Measurements from ENCODE around the gene WDR90. TPM values are rescaled to one million over a fixed set of nuclear protein-coding genes. Genes with fewer than 3 reads are reported as not detected.

WDR90 gene
- total RNA-seq, 2 donors from 2014 or later, result 15.8 to 111 TPM

DNA sequence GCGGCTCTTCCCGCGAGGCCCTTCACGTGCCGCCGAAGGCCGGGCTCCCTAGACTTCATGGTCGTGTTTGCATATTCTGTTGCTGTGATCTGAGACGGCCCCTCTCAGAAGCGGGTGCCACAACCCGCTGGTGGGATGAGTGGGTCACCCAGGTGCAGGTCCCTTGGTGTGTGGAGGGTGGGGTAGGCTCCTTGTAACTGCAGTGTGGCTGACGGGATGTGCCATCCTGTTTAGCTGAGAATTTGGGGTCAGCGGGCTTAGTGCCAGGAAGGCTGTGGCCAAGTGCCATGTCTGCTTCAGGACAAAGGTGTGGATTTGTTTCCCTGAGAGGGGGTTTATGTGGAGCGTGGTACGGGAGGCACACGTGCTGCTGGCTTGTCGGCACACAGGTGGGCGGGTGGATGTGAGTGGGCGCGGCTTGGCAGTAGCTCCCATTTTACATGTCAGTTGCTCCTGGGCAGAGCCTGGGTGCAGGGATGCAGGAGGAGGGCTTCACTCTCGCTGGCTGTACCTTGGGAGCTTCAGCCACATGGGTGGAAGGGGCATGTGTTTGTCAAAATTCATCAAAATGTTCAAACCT is 27.5 kb upstream of the WDR90 start:
- H3K36me3 ChIP-seq (replicated peaks in 1 of 2; ENCODE audit: insufficient read depth in 1 of 2, low read depth in 2 of 2), result peaks cover 0 to 2% of the 10 kb centered on the region in 2 donors
- H3K4me3 ChIP-seq, result no peak overlapping the region
- no peak for TF ChIP-seq POLR2A (IDR thresholded peaks at IDR 0.05)
- TF ChIP-seq, protein P1, sequence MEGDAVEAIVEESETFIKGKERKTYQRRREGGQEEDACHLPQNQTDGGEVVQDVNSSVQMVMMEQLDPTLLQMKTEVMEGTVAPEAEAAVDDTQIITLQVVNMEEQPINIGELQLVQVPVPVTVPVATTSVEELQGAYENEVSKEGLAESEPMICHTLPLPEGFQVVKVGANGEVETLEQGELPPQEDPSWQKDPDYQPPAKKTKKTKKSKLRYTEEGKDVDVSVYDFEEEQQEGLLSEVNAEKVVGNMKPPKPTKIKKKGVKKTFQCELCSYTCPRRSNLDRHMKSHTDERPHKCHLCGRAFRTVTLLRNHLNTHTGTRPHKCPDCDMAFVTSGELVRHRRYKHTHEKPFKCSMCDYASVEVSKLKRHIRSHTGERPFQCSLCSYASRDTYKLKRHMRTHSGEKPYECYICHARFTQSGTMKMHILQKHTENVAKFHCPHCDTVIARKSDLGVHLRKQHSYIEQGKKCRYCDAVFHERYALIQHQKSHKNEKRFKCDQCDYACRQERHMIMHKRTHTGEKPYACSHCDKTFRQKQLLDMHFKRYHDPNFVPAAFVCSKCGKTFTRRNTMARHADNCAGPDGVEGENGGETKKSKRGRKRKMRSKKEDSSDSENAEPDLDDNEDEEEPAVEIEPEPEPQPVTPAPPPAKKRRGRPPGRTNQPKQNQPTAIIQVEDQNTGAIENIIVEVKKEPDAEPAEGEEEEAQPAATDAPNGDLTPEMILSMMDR (IDR thresholded peaks at IDR 0.05), result no peak
- DNase-seq (no peak), ATAC-seq (no peak)
- intact Hi-C loops (cut with DNase I), result no loop called here
- H3K27me3 ChIP-seq, result no peaks in the 10 kb centered on the region
- WGBS, 2 donors, result 80 to 93% methylated on average over 12 to 21 of the region's 21 CpGs
- no peaks in the 10 kb centered on the region for H3K4me1 ChIP-seq
- H3K27ac ChIP-seq, result no peak overlapping the region
- no peaks in the 10 kb centered on the region for H3K9me3 ChIP-seq

DNA sequence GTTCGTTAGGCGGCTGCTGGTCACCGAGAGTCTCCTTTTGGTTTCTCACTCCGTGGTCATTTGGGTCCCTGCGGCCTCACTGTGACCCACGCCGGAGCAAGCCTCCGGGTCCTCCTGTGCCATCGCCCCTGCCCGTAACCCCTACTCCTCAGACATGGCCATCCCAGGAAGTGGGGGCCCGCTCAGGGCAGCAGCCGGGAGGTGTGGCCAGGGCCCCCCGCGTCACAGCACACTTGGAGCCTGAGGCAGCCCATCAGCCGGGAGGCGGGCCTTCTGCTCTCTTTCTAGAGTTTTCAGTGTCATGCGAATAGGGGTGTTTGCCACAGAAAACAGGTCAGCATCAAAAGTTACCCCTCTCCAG is 26.3 kb upstream of the WDR90 start:
- no peak overlapping the region for H3K4me3 ChIP-seq
- no peak overlapping the region for H3K27ac ChIP-seq
- no peaks in the 10 kb centered on the region for H3K27me3 ChIP-seq
- no peaks in the 10 kb centered on the region for H3K4me1 ChIP-seq
- DNase-seq (no peak), ATAC-seq (no peak)
- H3K9me3 ChIP-seq, result no peaks in the 10 kb centered on the region
- intact Hi-C loops (cut with DNase I), result no loop called here
- peaks cover 4% of the 10 kb centered on the region in 2 donors for H3K36me3 ChIP-seq (replicated peaks in 1 of 2; ENCODE audit: insufficient read depth in 1 of 2, low read depth in 2 of 2)
- WGBS, 2 donors, result 92 to 94% methylated on average over 13 to 16 of the region's 17 CpGs
- TF ChIP-seq POLR2A (IDR thresholded peaks at IDR 0.05), result no peak
- TF ChIP-seq, protein P1 (IDR thresholded peaks at IDR 0.05), result no peak

DNA sequence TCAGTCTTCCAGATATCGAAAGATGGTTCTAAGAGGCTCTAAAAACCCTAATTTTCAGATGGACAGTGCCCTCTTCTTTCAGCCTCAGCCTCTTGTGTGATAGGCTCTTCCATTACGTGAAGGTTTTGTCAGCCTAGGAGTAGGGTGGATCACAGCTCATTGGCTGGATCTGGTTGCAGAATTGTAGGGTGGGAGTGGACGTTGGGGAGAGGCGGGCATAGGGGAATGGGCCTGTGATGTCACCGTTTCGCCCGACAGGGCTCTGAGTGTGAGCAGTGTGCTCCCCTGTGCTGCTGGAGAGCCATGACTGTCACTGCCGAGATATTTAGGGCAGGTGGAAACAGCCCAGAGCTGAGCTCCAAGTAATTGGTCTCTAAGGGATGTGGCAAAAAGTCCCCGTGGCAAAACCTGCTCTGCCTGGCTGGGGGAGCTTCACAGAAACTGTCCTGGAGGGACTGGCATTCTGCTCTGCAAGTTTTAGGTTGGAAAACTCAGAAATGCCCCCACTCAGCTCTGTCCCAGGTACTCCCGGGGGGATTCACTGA is 24.6 kb upstream of the WDR90 start:
- no peak overlapping the region for H3K27ac ChIP-seq
- peaks cover 4 to 7% of the 10 kb centered on the region in 2 donors for H3K36me3 ChIP-seq (replicated peaks in 1 of 2; ENCODE audit: insufficient read depth in 1 of 2, low read depth in 2 of 2)
- intact Hi-C loops (cut with DNase I), result no loop called here
- H3K4me3 ChIP-seq, result no peak overlapping the region
- no peaks in the 10 kb centered on the region for H3K9me3 ChIP-seq
- TF ChIP-seq, protein P1 (IDR thresholded peaks at IDR 0.05), result no peak
- no peak for TF ChIP-seq POLR2A (IDR thresholded peaks at IDR 0.05)
- WGBS, 2 donors, result 84 to 88% methylated on average over 9 to 10 of the region's 10 CpGs
- DNase-seq, result no peak
- ATAC-seq, result no peak
- H3K27me3 ChIP-seq, result no peaks in the 10 kb centered on the region
- H3K4me1 ChIP-seq, result no peaks in the 10 kb centered on the region

DNA sequence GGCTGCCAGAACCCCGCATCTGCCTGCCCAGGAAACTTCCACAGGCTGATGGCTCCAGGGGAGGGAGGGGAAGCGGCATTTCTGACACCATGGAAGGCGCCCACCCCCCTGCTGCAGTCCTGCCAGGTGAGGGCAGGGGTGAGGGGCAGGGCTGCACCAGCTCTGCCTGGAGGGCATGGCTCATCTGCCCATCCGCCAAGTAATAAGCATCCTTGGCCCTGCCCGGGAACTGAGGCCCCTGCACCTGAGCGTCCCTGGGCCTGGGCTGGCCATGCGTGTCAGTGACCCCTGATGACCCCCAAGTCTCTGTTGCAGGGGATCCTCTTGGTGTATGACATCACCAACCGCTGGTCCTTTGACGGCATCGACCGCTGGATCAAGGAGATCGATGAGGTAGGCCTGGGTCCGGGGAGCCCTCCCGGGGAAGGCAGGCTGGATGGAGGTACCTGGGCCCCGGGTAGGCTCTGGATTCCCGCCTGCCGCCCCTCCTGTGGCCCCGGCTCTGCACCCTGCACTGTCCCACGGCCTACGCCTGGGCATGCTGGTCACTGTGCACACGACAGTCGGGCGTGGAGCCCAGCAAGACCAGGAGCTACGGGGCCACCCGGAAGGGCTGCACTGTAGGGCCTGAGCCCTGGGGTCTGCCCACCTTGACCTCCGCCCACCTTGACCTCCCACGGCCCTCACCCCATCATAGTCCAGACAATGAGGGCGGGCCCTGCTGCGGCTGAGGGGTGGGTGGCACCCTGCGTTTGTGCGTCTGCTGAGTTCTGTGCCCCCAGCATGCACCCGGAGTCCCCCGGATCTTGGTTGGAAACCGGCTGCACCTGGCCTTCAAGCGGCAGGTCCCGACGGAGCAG is 23.8 kb upstream of the WDR90 start:
- DNase-seq (no peak), ATAC-seq (no peak)
- no peaks in the 10 kb centered on the region for H3K9me3 ChIP-seq
- H3K27me3 ChIP-seq, result no peaks in the 10 kb centered on the region
- peaks cover 4% of the 10 kb centered on the region for H3K4me1 ChIP-seq
- H3K27ac ChIP-seq, result no peak overlapping the region
- no peak for TF ChIP-seq POLR2A (IDR thresholded peaks at IDR 0.05)
- intact Hi-C loops (cut with DNase I), result no loop called here
- 93% methylated on average over 3 to 33 of the region's 37 CpGs for WGBS, 2 donors
- H3K4me3 ChIP-seq, result no peak overlapping the region
- peaks cover 4 to 7% of the 10 kb centered on the region in 2 donors for H3K36me3 ChIP-seq (replicated peaks in 1 of 2; ENCODE audit: insufficient read depth in 1 of 2, low read depth in 2 of 2)

DNA sequence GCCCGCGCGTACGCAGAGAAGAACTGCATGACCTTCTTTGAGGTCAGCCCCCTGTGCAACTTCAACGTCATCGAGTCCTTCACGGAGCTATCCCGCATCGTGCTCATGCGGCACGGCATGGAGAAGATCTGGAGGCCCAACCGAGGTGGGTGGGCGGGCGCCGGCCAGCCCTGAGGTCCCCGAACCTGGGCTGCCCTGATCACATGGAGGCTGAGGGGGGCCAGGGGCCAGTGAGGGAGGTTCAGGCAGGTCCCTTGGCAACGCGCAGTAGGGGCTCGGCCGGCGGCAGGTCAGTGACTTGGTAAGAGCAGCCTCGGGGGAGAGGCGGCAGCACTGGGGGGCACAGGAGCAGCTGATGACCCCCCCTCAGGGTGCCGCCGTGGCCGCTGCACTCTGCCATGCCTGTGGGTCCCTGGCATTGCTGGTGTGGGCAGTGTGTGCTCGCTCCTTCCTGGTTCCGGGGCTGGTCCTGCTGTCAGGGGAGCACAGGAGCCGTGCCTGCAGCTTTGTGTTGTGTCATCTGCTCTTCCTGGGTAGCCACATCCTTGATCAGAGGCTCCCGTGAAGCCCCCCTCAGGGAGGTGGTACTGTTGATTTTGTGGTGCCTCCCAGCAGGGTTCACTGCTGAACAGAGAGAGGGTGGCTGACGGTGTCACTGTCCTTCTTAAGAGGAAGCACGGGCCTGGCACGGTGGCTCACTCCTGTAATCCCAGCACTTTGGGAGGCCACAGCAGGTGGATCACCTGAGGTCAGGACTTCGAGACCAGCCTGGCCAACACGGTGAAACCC is 23.0 kb upstream of the WDR90 start:
- intact Hi-C loops (cut with DNase I), result no loop called here

More for the DNA sequence above, 23.0 kb upstream of the WDR90 start:
- Histone ChIP-seq H3K4me1 (peaks cover 12% of the 10 kb centered on the region), H3K27ac (no peak overlapping the region), H3K36me3 (replicated peaks in 1 of 2; ENCODE audit: insufficient read depth in 1 of 2, low read depth in 2 of 2) (peaks cover 4 to 7% of the 10 kb centered on the region in 2 donors), H3K27me3 (no peaks in the 10 kb centered on the region), H3K9me3 (no peaks in the 10 kb centered on the region), H3K4me3 (no peak overlapping the region)
- 90 to 97% methylated on average over 5 to 28 of the region's 35 CpGs for WGBS, 2 donors
- no peak for DNase-seq
- no peak for ATAC-seq
- TF ChIP-seq, protein P1 (IDR thresholded peaks at IDR 0.05), result no peak
- TF ChIP-seq POLR2A (IDR thresholded peaks at IDR 0.05), result no peak

All from body of pancreas (tissue), 4 donors.